GM21619 (cell line): ENCODE results near the gene MAPRE2.
A peak's percentile ranks its signal among the peaks of the same experiment; 100 is the strongest.
"Not testable (repeated sequence)": the region's sequence is repeated elsewhere in the genome, so short reads cannot be mapped to it uniquely, and the experiment has no call there.

Experiments used
- ATAC-seq: cut with Tn5 transposase; IDR thresholded peaks from one replicate; pipeline ENCODE4 v1.9.1; 2021; ENCODE audit not compliant: unreplicated experiment

The MAPRE2 gene

GRCh38 chr18:35143622-35144596 is 102.7 kb downstream of the MAPRE2 start:
- ATAC-seq = no peak

- no peak for ATAC-seq
Observed at GRCh38 chr18:35144698-35145097, 103.5 kb downstream of the MAPRE2 start.

- not testable (repeated sequence) for ATAC-seq
Observed at GRCh38 chr18:35150195-35150594, 109.0 kb downstream of the MAPRE2 start.

- peak; percentile 54 for ATAC-seq
Observed at GRCh38 chr18:35153609-35154272, 112.5 kb downstream of the MAPRE2 start.

GRCh38 chr18:35155398-35156117 is 114.3 kb downstream of the MAPRE2 start:
- ATAC-seq = no peak

- ATAC-seq = no peak
Observed at GRCh38 chr18:35157181-35157580, 116.0 kb downstream of the MAPRE2 start.

- ATAC-seq = peak; percentile 77
Observed at GRCh38 chr18:35158728-35159450, 117.7 kb downstream of the MAPRE2 start.

GRCh38 chr18:35159782-35160181 is 118.6 kb downstream of the MAPRE2 start:
- ATAC-seq = peak; percentile 44

DNA sequence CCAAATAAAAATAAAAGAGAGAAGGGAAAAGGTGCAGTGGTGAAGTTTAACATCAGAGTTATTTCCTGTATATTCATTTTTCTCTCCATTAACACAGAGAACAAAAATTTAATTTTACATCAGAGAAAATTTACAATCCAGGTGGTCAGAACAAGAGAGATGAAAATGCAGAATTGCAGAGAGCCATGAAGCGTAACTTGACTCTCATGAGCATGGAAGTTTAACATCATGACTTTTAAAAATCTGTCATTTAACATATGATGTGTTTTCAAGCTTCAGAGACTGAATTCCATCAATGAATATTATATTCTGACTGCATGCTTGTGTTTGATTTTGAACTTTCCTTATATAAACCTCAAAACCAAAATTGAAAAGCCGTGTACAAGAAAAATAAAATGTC is 120.3 kb downstream of the MAPRE2 start:
- ATAC-seq = no peak

- no peak for ATAC-seq
Observed at GRCh38 chr18:35161934-35162333, 120.7 kb downstream of the MAPRE2 start.

DNA sequence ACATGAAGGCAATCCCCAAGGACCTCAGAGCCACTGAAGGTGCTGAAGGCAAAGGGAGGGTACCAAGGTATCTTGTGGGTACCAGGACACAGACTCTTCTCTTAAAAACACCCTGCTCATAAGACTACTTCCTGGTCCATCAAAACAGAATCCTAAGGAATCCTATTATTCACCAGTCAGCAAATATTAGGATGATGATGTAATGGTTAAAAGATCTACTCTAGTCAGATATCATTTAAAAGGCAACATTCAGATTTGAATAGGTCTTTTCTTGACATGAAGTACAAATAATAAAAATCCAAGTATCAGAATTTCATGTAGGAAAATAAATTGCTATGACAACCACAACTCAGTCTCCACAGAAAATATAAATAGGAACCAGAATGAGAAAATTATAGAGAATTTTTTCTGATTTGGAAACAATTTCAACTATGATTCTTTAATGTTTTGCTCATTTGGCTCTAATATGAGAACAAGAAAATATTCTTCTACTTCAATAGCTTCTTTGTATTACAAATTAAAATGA is 121.9 kb downstream of the MAPRE2 start:
- no peak for ATAC-seq

DNA sequence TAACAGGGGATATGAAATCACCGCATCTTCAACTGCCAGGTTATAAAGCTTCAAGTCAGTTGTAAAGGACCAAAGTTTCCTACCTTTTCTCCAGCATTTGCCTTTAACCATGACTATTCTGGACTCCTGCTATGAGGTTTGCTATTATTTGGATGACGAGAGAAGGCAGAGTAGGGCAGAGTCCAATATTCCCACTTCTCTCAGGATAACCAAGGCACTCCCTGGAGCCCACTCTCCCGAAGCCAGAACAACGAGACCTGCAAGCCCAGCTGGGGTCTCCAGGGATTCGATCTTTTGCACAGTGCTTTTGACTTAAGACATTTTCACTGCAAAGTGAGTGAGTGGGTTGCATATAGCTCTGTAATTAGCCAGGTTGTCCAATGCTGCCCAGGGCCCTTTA is 122.5 kb downstream of the MAPRE2 start:
- ATAC-seq = no peak

DNA sequence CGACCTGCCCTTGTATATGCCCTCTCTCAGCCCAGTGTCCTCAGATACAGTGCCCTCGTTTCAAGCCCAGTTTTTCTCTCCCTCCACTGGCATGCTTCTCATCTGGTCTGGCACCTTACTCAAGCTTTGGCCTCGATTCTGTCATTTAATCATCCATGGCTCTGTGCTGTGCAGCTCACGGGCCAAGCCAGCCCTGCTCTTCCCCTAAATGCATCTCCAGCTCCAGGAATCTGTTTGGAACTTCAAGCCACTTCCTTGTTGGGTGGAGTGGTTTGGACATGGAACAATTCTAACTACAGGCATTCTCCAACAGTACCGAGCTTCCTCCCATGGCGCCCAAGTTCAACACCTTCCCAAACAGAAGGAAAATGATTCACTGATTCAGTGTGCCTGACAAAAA is 122.9 kb downstream of the MAPRE2 start:
- no peak for ATAC-seq

- ATAC-seq = no peak
Observed at GRCh38 chr18:35167332-35167731, 126.1 kb downstream of the MAPRE2 start.

DNA sequence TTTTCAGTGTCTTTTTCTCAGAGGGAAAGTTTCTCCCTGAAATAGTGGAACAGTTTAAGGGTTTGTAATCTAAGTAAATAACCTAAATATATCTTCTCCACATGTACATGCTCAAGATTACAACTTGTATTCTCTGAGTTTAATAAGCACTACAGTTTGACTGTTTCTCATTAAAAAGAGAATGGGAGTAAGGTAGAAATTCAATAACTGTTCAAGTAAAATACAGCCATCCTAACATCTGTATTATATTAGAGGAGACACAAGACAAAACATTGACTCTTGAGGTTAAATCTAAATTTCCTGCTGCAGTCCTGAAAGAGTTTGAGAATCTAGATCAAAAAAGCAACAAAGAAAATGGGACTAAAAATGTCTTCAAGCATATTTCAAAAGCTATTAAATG is 126.6 kb downstream of the MAPRE2 start:
- ATAC-seq = no peak

DNA sequence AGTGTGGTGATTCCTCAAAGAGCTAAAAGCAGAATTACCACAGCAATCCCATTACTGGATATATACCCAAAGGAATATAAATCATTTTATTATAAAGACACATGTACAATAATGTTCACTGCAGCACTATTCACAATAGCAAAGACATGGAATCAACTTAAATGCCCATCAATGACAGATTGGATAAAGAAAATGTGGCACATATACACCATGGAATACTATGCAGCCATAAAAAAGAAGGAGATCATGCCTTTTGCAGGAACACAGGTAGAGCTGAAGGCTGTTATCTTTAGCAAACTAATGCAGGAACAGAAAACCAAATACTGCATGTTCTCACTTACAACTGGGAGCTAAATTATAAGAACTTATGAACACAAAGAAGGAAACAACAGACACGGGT is 129.1 kb downstream of the MAPRE2 start:
- ATAC-seq = not testable (repeated sequence)

DNA sequence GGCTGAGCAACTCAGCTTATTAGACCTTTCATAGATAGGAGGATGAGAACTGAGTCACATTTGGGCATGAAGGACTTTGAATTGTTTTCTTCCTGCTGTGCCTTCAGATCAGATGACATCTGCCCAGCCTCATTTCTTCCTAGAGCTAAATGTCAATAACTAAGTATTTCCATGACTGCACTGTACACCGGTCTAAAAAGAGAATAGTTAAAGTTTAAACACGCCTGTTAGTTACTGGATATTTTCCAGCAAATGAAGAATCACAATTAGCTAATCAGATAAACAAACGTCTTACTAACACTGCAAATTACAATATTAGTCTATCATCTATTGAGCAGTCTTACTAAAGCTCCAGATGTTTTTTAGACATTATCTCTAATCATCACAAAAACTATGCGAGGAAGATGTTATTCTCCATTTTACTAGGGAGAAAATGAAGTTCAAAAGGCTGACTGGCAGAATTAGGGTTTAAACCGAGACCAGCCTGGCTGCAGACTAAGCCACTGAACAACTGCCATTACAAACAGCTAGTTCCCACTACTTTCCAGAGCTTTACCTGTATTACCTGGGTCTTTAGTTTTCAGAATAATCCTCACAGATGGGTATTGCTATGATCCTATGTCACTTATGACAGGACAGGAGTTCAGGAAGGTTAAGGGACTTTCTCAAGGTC is 130.2 kb downstream of the MAPRE2 start:
- ATAC-seq = no peak

GRCh38 chr18:35172009-35172408 is 130.8 kb downstream of the MAPRE2 start:
- ATAC-seq = no peak

DNA sequence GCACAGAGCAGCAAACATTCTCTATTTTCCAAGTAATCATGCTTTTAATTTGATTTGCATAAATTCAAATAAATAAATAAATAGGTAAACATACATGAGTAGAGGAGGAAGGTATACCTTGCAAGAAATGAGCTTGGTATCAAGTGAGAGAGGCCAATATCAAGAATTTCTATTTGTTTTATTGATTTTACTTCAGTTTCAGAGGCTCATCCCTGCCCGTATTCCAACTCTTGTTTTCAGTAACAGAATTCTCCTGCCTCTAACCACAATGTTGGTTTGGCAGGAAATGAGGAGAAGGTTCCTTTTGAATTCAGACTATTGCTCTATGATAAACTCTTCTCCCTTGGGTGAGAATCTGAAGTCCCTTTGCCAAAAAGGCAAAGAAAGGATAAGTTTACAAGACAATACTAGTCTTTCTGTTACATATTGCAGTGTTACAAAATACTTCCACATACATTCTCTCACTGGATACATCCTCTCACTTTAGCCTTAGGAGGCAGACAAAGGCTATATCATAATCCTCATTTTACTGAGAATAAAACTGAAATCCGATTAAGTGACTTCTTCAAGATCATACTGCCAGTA is 131.3 kb downstream of the MAPRE2 start:
- ATAC-seq = no peak
